HG02852 (cell line): ENCODE measurements around the gene FAAP100.
A peak's percentile ranks its signal among the peaks of the same experiment; 100 is the strongest.

Source experiments
- ATAC-seq: cut with Tn5 transposase; IDR thresholded peaks from one replicate; pipeline ENCODE4 v1.9.1; 2021; ENCODE audit warnings: mild to moderate bottlenecking, moderate library complexity; ENCODE audit not compliant: unreplicated experiment

The FAAP100 gene

DNA sequence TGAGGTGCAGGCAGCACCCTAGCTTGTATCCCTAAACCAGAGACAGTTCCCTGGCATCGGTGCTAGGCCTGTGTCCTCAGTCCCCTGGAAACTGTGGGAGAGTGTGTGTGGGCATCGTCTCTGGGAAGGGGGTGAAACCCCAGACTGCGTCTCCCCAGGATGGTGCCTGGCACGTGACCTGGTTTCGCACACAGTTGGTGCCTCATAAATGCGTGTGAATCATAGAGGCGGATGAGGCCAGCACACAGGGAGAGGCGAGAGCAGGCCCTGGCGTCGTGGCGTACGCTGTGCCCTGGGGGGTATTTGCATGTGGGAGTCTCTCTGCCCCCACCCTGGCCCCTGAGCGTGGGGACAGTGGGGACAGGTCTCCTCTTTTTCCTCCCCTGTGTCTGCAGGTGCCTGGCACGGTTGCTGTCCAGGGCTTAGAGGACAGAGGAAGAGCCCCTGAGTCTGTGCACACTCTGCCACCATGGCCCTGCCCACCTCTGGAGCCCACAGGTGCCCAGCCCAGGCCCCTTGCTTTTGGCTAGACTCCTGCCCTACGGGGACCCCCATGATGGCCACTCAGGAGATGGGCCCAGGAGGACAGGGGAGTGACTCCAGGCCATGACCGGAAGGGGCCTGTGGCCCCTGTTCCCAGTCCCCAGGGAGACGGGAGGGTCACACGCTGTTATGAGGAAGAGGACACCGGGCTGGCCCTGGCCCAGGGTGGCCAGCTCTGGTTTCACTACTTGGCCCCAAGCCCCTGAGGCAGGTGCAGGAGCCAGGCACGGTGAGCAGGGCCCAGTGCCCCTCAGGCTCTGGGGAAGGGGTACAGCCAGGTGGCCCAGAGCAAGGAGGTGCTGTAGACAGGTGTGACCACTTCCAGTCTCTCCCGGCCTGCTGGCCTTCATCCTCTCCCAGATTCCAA is 25.2 kb downstream of the FAAP100 start:
- no peak for ATAC-seq

DNA sequence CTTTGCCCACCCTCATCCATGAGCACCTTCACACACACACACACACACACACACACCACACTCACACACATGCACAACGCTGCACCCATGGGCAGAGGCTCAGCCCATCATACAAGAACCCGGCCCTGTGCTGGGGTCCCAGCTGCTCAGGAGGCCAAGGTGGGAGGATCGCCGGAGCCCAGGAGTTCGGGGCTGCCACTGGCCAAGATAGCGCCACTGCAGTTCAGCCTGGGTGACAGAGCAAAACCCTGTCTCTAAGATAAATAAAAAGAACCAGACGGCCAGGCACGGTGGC is 27.3 kb downstream of the FAAP100 start:
- no peak for ATAC-seq

DNA sequence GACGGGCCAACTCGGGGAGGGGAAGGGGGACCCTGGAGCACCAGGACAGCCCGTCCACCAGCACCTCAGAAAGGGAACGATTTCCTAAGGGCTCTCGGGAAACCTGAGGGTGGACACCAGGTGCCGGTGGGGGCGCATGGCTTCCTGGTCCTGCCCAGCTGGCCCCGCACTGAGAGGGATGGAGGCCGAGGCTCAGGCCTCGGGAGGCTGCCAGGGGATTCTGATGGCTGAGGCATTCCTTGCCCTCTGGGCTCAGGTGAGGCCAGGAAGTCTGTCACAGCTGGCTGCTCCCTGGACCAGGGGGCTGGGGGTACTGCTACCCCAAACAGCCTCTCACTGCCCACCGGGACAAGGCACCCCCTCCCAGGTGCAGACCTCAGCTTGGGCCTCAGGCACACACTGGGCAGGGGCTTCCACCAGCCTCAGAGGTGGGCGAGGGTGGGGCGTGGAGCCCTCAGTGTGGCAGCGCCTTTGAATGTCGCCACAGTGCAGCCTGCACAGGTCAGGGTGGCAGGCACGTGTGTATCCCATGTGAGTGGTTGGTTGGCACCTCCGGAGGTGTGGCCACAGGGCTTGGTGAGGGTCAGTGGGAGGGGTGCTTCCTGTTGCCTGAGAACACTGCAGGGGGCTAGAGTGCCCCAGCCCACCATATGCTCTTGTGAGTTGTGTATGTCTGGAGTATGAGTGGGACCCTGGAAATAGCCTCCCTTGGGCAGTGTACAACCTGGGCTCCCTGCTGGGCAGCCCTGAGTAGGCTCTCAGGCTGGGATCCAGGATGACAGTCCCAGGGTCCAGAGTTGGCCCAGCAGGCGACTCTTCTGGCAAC is 27.9 kb downstream of the FAAP100 start:
- ATAC-seq, result no peak

DNA sequence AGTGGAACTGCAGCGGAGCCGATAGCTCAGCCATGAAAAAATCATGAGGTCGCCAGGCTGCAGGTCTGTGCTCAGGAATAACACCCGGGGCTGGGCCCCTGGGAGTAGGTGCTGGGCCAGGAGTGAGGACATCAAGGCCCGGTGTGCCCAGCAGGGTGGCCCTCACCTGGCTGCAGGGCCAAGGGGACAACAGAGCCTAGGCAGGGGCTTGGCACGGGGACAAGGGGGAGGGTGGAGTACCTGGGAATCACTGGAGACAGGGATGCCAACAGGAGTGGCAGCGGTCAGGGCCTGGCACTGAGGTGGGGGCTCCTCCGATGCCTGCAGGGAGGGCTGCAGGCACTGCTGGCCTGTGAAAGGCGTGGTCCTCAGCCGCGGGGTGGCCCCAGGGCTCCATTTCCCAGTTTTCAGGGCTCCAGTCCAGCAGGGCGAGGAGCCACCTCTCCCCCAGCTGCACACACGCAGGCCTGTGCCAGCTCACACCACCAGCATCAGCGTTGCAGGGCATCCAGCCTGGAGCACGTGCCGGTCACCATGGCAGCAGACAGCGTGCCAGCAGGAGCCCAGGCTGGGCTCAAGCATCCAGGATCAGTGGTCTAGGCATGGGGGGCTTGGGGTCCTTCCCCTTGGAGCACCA is 28.6 kb downstream of the FAAP100 start:
- no peak for ATAC-seq

DNA sequence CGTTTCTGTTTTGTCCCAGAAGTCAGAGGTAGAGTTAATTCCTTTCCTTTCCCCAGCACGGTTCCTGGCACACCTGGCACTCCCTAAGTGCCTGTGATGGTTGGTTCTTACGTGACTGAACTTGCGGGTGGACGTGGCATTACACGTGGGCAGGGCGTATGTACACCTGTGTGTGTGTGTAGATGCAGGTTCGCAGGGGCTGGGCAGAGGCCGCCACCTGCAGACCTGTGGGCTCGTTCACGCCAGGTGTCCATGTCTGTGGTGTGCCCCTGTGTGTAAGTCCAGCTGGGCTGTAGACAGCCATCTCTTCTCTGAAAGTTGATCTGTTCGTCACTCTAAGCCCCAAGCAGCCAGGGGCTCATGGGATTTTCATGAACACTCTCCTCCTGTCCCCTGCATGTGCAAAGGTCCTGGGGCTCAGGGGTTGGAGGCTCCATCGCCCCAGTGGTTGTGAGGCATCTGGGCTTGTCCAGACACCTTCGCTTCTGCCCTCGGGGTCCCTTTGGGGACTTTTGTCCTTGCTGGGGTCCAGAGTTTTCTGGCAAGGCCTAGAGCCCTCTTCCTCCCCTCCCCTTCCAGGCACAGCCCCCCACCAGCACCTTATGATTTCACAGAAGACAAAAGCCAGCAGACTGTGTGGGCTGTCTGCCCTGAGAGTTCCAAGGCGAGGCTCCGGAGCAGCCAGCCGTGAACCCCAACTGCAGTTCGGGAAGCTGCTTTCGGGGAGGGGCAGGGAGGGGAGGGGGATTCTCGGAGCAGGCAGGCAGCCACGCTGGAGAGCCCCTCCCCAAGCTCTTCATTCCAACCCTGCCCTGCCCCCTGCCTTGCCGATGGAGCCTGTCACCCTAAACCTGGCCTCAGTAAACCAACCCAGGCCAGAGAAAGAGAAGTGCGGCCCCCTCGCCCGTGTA is 29.4 kb downstream of the FAAP100 start:
- ATAC-seq, result no peak

DNA sequence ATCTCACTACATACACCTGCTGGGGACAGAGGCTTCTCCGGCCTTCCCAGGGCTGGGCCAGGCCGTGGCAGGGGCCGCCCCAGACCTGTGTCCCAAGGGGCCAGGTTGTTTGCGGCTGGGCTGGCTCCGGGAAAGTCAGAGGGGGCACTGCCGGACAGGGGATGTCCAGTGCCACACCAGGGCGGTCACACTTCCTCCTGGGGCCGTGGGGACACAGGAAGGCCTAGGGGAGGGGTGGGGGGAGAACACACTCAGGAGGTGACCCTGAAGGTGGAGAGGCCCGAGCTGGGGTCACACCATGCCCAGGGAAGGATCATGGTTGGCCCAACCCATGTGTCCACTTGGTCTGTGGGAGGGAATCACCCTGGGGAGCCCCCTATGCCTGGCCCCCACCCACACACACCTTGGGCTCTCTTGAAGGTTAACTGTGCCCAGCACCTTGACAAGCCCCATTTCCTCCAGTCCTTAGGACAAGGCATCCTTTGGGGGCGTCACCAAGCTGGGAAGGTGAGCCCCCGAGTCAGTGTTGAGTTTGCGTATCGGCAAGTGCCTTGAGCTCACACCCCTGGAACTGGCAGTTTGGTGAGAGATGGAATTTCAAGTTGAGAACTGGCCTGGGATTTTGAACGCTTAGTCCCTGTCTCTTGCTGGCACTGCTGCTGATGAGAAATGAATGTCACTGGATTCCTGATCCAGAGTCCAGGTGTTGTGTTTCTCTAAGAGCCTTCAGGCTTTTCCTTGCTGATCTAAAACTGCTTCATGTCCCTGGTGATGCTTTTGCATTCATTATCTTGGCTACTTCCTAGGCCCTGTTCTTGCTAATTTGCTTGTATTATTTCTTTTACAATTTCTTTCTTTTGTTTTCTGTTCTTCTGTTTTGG is 31.9 kb downstream of the FAAP100 start:
- no peak for ATAC-seq

DNA sequence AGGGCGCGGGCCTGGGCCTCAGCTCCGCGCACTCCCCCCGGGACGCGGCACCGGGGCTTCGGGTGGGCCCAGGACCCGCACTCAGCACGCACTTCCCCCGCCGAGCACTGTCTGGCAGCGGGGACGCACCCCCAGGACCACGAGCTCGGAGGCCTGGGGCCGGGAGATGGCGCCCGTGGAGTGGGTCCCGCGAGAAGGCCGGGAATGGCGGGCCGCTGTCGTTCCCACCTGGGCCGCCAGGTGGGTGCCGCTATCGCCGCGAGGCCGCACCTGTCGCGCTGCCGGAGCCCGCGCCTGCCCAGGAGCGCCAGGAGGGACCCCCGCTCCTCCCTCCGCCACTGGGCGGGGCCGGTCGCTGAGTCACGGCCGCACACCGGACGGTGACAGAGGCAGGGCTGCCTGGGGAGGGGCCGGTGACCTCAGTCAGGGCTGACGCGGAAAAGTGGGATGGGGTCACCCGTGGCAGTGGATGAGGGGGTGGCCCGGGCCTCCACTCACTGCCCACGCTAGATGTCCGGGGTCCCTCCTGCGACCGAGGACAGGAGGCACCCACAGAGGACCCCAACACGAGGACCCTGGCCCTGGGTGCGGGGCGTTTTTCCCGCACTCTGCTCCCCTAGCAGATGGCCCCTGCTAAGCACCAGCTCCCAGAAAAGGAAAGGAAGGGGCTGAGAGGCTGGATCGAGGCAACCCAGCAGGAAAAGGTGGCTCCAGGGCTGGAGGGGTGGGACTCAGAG is 32.7 kb downstream of the FAAP100 start:
- no peak for ATAC-seq

DNA sequence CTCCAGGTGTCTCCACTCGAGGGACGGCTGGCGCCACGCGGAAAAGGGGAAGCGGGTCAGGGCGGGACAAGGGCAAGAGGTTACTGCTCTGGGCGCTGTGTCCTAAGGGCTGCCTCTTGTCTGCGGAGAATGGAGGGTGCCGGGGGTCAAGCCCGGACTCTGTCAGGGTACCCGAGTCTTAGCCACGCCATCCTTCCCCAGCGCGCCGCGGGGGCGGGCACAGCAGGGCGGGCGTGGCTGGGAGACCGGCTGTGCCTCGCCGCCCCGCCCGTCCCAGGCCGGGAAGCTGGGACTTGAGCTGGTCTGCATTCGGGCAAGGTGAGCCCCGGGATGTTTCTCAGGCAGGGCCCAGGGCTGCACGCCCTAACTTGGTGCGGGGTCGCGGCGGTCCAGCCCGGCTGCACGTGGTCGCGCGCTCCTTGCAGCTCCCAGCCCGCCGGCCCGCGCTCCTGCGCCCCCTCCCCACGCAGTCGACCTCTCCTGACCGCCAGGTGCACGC is 33.3 kb downstream of the FAAP100 start:
- no peak for ATAC-seq

DNA sequence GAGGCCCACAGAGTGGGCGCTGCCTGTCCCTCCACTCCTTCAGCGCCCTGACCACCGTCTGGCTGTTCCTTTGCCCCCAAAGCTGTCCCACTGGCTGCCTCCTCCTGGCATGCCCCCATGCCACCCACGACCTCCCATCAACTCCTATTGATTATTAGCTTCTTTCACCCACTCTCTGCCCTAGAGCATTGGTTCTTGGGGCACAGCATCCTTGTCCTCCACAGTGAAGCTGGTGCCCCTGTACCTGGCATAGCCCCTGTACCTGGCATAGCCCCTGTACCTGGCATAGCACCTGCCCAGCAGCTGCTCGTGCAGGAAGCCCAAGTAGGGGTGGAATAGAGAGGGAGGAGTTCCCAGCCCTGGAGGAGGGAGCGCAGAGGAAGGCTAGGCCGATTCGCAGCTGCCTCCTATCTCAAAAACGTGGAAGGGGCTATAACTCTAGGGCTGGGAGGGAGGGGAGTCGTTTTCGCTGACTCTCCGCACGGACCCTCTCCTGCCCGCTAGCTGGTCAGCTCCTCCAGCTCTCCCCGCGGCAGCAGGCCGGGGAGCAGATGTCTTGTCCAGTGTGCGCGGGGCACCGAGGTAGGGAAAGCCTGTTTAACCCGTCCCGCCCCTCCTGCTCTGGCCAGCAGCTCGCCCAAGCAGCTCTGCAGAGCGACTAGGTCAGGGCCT is 33.9 kb downstream of the FAAP100 start:
- ATAC-seq, result no peak

DNA sequence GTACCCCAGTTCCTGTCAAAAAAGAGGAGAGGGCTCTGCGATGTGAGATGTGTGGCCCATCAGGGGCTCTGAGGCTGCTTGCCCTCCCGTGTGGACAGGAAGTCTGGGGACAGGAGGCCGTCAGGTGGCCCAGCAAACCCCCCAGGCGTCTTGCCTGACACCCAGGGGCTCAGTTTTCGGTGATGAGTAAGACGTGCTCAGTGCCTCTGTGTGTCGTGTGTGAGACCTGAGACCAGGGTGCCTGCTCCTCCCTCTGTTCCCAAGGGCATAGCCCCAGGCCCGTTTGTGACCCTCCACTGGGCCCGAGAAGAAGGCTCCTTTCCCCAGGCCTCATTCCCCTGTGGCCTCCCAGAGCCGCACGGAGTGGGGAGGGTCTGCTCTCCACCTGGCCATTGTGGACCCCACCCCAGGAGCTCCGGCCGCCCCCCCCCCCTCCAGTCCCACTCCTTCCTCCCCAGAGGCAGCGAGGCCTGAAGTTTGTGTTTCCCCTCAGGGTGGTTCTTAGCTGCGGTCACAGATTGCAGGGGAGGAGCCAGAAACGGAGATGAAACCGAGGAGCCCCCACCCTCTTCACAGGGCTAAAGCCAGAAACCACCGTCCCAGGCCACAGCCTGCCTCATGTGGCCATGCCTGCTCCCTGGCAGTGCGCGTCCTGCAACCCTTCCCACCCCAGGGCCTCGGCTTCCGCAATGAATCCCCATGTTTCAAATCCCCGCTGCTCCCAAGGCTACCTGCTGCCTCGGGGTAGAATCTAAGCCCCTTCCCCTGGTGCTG is 34.6 kb downstream of the FAAP100 start:
- ATAC-seq, result peak; percentile 24

DNA sequence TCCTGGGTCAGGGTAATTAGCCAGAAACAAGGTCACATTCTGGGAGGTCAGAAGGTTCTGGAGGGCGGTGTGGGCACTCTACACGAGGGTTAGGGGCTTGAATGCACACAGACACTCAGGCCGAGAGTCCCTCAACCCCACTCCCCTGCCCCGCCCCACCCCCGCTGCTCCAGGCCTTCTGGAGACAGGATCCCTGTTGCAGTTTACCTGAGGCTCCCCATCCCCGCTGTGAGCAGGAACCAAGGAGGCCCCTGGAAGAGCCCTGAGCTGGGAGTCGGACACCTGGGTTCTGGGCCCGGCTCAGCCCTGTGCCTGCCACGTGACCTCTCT is 35.2 kb downstream of the FAAP100 start:
- no peak for ATAC-seq

DNA sequence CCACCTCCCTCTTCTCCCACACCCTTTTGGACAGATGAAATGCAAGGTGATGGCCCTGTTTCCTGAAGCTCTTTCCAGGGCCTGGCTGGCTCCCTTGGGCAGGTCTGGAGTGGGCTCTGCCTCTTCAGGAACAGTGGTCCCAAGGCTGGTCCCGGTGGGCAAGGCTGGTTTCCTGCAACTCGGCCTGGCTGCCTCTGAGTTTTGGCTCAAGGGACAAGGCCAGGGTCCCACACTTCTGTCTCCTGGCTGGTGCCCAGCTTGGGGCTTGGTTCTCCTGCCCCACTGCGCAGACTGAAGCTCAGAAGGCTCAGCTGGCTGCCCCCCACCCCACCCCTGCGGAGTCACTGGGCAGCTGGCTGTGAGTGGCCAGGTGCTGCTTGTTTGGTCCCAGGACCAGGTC is 35.7 kb downstream of the FAAP100 start:
- ATAC-seq, result no peak

DNA sequence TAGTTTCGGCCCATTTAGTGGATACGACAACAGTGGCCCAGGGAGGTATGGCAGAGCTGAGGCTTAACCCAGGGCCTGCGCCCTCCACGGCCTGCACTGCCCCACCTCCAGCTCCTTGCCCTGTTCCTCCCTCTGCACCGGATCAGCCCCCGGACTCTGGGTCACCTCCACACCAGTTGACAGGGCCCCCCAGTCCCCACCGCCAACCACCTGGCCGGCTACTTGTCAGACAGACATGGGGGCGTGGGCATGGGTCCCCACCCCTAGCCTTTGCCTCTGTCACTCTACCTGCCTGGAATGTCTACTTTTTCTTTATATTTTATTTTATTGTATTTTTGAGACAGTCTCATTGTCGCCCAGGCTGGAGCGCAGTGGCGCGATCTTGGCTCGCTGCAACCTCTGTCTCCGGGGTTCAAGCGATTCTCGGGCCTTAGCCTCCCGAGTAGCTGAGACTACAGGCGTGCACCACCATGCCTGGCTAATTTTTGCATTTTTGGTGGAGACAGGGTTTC is 36.6 kb downstream of the FAAP100 start:
- ATAC-seq, result no peak

DNA sequence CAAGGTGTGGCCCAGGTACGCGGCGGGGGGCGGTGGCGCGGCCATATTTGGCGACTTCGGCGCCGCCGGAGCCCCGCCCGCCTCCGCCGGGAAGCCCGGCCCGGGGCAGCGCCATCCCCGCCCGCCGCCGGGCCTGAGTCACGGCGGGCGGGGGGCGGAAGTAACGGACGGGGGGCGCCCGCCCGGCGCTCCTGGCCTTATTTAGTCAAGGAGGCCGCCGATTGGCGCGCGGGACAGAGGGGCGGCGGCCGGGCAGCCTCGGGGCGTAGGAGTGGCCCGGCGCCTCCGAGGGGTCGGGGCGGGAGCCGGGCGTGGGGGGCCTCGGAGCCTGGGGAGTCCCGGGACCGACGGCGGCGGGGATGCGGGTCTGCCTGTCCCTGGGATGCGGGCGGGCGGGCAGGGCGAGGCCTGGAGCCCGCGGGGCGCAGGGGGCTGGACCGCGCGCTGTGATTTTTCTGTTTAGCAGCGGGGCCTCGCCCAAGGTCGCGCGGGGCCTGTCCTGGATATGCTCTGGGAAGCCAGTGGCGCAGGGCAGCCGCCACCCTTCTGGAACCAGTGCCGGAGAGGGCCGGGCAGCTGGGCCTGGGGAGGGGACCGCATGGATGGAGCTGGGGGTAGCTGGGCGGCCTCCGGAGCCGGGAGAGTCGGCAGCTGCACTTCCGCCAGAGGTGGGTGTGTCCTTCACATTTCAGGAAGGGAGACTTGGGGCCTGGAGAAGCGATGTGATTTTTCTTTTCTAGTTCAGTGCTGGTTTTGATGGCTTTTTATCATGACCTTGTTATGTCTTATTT is 37.2 kb downstream of the FAAP100 start:
- ATAC-seq, result no peak

DNA sequence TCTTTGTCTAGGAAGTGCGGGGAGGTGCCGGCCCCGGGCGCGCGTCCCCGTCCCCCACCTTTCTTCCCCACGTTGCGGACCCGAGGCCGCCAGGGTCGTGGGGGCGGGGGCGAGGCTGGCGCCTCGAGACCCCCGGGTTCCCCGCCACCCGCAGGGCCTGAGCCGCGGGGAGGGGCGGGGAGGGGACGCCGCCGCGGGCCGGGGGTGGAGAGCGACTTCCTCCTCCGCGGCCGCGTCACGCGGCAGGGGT is 37.7 kb downstream of the FAAP100 start:
- ATAC-seq, result no peak

DNA sequence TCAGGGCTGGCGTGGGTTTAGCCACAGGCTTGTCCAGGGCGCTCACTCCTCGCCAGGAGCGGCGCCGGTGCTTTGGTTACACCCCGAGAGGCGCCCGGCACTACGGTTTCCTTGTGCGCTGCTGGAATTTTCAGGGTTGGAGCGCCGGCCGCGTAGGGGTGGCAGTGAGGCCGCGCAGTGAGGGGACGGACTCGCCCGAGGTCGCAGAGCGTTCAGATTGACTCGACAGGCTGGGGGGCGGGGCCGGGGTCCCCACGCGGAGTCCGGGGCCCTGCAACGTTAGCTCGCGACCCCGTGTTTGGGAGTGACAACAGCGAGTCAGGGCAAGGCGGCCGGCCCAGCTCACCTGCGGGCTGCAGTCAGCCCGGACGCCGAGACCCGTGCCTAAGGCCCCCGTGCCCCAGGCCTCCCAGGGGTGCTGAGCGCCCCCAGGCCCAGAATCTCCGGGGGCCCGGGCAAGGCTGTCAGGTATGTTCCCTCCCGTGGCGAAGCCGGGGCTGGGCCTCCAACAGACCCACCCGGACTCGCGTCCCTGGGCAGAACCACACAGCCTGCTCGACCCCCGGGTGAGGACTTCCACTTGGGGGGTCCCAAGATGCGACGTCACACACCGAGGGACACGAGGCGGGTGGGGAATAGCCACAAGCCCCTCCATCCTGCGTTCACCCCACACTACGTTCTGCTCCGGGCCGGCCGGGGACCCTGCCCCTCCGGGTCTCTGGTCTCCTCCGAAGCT is 38.2 kb downstream of the FAAP100 start:
- no peak for ATAC-seq
